Fibroblast of skin of abdomen (primary cell): Measurements from ENCODE around the gene TSR3.

Experiments used
- DNase-seq: peaks from one replicate; pipeline ENCODE4 v3.0.0-alpha.2; 2013

TSR3 gene

GRCh38 chr16:1308036-1308976, 43.4 kb downstream of the TSR3 start:
- DNase-seq: no peak

DNA sequence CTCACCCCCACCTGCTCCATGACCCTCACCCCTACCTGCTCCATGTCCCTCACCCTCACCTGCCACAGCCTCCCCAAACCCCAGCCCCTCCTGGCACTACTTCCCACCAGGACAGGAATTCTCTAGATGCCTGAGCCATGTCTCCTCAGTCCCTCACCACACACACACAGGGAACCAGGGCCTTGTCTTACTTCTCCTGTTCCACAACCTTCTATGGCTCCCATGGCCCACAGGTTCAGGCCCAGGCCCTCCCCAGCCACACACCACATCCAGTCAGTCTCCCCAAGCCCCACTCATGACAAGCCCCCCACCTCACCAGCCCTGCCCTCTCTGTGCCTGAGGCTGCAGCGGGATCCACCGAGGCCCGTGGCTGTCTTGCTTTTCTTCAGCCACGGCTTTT, 45.3 kb downstream of the TSR3 start:
- DNase-seq: no peak

- no peak for DNase-seq
Observed at GRCh38 chr16:1305823-1306222, 45.9 kb downstream of the TSR3 start.

- DNase-seq: no peak
Observed at GRCh38 chr16:1301562-1301961, 50.1 kb downstream of the TSR3 start.

- peak; percentile 23 for DNase-seq
Observed at GRCh38 chr16:1300664-1301476, 50.8 kb downstream of the TSR3 start.

DNA sequence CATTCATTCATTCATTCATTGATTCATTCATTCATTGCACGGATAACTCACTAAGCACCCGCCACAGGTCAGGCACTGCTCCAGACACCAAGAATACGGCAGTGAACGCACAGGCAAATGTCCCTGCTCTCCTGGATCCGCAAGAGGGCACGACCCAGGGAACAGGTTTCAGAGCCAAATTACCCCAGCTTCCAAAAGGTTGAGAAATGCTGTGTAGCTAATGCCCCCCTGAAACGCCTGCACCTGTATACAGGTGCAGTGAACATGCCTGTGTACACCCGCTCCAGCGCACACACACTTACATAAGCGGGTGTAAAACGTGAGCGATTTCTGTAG, 51.8 kb downstream of the TSR3 start:
- no peak for DNase-seq
